ENCODE data around the gene BDKRB1. TPM values are rescaled to one million over a fixed set of nuclear protein-coding genes. Genes with fewer than 3 reads are reported as not detected.
"Not testable (repeated sequence)": the region's sequence is repeated elsewhere in the genome, so short reads cannot be mapped to it uniquely, and the experiment has no call there.

BDKRB1 gene
- total RNA-seq, 2 donors from 2014 or later = not detected

DNA sequence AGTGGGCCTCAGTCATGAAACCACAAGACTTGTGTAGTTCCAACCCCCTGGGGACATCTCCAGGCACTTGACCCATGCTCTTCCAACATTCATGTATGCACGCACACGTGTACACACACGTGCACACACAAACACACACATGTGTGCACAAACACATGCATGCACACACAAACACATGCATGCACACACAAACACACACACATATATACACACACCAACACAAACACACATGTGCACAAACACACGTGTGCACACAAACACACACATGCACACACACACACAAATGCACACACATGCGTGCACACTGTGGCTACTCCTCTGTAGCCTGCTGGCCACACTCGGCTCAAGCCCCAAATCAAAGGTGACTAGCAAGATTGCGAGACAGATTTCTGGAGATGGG is 28.6 kb upstream of the BDKRB1 start:
- DNase-seq (ENCODE audit: low spot score in 2 of 2) (no peak), ATAC-seq (no peak)
- Mint-ChIP-seq H3K9me3 (no peaks in the 10 kb centered on the region), H3K27ac (no peak overlapping the region), H3K36me3 (no peaks in the 10 kb centered on the region)

DNA sequence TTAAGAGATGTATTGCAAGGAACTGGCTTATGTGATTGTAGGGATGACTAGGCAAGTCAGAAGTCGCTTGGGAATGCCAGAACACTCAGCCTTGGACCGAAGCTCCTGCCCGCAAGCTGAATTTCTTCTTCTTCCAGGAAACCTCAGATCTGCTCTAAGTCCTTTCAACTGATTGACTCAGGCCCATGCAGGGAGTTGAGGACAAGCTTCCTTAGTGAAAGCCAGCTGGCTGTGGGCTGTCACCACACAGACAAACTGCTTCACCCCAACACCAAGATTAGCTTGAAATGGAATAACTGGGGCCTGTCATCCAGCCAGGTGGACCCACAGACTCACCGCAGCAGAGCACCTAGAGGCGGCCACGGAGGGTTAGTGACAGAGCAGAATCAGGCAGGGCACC is 26.7 kb upstream of the BDKRB1 start:
- no peaks in the 10 kb centered on the region for H3K36me3 Mint-ChIP-seq
- H3K27ac Mint-ChIP-seq = no peak overlapping the region
- H3K9me3 Mint-ChIP-seq = no peaks in the 10 kb centered on the region
- ATAC-seq = no peak
- no peak for DNase-seq (ENCODE audit: low spot score in 2 of 2)

GRCh38 chr14:96231056-96231455 is 25.0 kb upstream of the BDKRB1 start:
- DNase-seq (ENCODE audit: low spot score in 2 of 2) (no peak), ATAC-seq (no peak)
- Mint-ChIP-seq H3K9me3 (no peaks in the 10 kb centered on the region), H3K36me3 (no peaks in the 10 kb centered on the region), H3K27ac (no peak overlapping the region)

DNA sequence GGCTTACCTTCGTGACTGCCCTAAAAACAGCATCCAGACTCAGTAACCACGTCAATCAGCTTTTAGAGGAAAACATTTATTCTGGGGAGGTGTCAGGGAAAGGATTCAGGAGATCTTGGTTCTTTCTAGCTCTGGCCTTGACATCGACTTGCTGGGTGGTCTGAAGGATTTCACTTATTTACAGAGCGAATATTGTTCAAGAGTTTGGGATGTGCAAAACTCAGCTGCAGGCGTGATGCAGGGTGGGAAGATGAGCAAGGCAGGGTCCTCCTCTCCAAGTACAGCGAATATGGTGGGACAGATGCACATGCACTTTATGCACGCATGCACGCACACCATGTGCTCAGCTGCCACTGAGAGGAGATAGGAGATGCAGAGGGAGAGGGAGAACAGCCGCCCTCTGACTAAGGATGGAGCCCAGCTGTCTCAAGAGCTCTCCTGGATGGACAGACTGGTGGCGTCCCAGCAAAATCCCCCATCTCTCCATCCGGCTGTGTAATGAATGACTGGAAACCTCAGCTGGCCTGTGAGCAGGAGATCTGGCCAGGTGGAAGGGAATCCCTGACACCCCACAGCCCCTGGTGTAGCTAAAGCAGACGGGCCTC is 24.4 kb upstream of the BDKRB1 start:
- Mint-ChIP-seq H3K27ac (no peak overlapping the region), H3K36me3 (no peaks in the 10 kb centered on the region), H3K9me3 (no peaks in the 10 kb centered on the region)
- DNase-seq (ENCODE audit: low spot score in 2 of 2) = no peak
- no peak for ATAC-seq

- H3K36me3 Mint-ChIP-seq = no peaks in the 10 kb centered on the region
- H3K27ac Mint-ChIP-seq = no peak overlapping the region
- ATAC-seq = no peak
- no peak for DNase-seq (ENCODE audit: low spot score in 2 of 2)
- no peaks in the 10 kb centered on the region for H3K9me3 Mint-ChIP-seq
Measured at GRCh38 chr14:96232506-96232905, 23.5 kb upstream of the BDKRB1 start.

GRCh38 chr14:96233661-96234060 is 22.3 kb upstream of the BDKRB1 start:
- ATAC-seq (no peak), DNase-seq (ENCODE audit: low spot score in 2 of 2) (no peak)
- no peak overlapping the region for H3K27ac Mint-ChIP-seq
- no peaks in the 10 kb centered on the region for H3K36me3 Mint-ChIP-seq
- no peaks in the 10 kb centered on the region for H3K9me3 Mint-ChIP-seq

DNA sequence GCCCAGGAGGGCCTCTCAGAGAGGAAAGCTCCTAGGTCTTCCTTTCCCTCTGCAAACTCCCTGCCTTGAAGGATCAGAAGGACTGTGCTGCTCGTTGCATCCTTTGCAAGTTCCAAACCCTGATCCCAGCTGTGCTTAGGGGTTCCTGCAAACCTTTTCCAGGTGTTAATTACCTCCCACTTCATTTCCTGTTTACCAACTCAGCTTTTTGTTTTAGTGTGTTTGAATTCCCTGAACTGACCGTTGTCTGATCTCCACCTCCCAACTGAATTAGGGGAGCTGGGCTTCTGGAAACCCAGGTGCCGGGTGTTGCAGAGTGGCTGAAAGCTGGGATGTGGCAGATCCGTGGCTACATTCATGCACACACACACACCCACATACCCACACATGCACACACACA is 20.6 kb upstream of the BDKRB1 start:
- H3K36me3 Mint-ChIP-seq = no peaks in the 10 kb centered on the region
- no peaks in the 10 kb centered on the region for H3K9me3 Mint-ChIP-seq
- DNase-seq (ENCODE audit: low spot score in 2 of 2) (no peak), ATAC-seq (no peak)
- H3K27ac Mint-ChIP-seq = peak overlapping the region in 1 of 2 donors; percentile 22

- H3K9me3 Mint-ChIP-seq = no peaks in the 10 kb centered on the region
- ATAC-seq = no peak
- H3K27ac Mint-ChIP-seq = no peak overlapping the region
- H3K36me3 Mint-ChIP-seq = no peaks in the 10 kb centered on the region
- no peak for DNase-seq (ENCODE audit: low spot score in 2 of 2)
Measured at GRCh38 chr14:96237641-96238040, 18.4 kb upstream of the BDKRB1 start.

- no peaks in the 10 kb centered on the region for H3K36me3 Mint-ChIP-seq
- DNase-seq (ENCODE audit: low spot score in 2 of 2) = no peak
- peak overlapping the region in 1 of 2 donors; percentile 37 for H3K27ac Mint-ChIP-seq
- no peaks in the 10 kb centered on the region for H3K9me3 Mint-ChIP-seq
- ATAC-seq = no peak
Measured at GRCh38 chr14:96238676-96239265, 17.2 kb upstream of the BDKRB1 start.

- no peak for DNase-seq (ENCODE audit: low spot score in 2 of 2)
- no peak for ATAC-seq
- H3K9me3 Mint-ChIP-seq = no peaks in the 10 kb centered on the region
- no peaks in the 10 kb centered on the region for H3K36me3 Mint-ChIP-seq
- no peak overlapping the region for H3K27ac Mint-ChIP-seq
Measured at GRCh38 chr14:96239711-96240141, 16.3 kb upstream of the BDKRB1 start.

DNA sequence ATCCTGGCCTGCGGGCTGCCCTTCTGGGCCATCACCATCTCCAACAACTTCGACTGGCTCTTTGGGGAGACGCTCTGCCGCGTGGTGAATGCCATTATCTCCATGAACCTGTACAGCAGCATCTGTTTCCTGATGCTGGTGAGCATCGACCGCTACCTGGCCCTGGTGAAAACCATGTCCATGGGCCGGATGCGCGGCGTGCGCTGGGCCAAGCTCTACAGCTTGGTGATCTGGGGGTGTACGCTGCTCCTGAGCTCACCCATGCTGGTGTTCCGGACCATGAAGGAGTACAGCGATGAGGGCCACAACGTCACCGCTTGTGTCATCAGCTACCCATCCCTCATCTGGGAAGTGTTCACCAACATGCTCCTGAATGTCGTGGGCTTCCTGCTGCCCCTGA is 15.4 kb upstream of the BDKRB1 start:
- no peaks in the 10 kb centered on the region for H3K9me3 Mint-ChIP-seq
- no peak overlapping the region for H3K27ac Mint-ChIP-seq
- DNase-seq (ENCODE audit: low spot score in 2 of 2) (no peak), ATAC-seq (no peak)
- no peaks in the 10 kb centered on the region for H3K36me3 Mint-ChIP-seq

DNA sequence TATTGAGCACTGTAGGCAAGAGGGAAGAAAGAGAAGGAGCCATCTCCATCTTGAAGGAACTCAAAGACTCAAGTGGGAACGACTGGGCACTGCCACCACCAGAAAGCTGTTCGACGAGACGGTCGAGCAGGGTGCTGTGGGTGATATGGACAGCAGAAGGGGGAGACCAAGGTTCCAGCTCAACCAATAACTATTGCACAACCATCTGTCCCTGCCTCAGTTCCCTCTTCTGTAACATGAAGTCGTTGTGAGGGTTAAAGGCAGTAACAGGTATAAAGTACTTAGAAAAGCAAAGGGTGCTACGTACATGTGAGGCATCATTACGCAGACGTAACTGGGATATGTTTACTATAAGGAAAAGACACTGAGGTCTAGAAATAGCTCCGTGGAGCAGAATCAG is 13.9 kb upstream of the BDKRB1 start:
- Mint-ChIP-seq H3K36me3 (no peaks in the 10 kb centered on the region), H3K9me3 (no peaks in the 10 kb centered on the region), H3K27ac (peak overlapping the region in 1 of 2 donors; percentile 33)
- ATAC-seq = no peak
- no peak for DNase-seq (ENCODE audit: low spot score in 2 of 2)

- no peak overlapping the region for H3K27ac Mint-ChIP-seq
- H3K9me3 Mint-ChIP-seq = no peaks in the 10 kb centered on the region
- ATAC-seq = no peak
- no peak for DNase-seq (ENCODE audit: low spot score in 2 of 2)
- H3K36me3 Mint-ChIP-seq = no peaks in the 10 kb centered on the region
Measured at GRCh38 chr14:96243785-96244184, 12.2 kb upstream of the BDKRB1 start.

DNA sequence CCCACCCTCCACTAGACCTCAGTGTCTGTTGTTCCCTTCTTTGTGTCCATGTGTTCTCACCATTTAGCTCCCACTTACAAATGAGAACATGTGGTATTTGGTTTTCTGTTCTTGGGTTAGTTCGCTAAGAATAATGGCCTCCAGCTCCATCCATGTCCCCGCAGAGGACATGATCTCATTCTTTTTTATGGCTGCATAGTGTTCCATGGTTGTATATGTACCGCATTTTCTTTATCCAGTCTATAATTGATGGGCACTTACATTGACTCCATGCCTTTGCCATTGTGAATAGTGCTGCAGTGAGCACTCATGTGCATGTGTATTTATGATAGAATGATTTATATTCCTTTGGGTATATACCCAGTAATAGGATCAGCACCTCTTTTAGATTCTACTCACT is 10.9 kb upstream of the BDKRB1 start:
- ATAC-seq; H3K9me3 Mint-ChIP-seq; DNase-seq (ENCODE audit: low spot score in 2 of 2); H3K27ac Mint-ChIP-seq; H3K36me3 Mint-ChIP-seq: not testable (repeated sequence)

DNA sequence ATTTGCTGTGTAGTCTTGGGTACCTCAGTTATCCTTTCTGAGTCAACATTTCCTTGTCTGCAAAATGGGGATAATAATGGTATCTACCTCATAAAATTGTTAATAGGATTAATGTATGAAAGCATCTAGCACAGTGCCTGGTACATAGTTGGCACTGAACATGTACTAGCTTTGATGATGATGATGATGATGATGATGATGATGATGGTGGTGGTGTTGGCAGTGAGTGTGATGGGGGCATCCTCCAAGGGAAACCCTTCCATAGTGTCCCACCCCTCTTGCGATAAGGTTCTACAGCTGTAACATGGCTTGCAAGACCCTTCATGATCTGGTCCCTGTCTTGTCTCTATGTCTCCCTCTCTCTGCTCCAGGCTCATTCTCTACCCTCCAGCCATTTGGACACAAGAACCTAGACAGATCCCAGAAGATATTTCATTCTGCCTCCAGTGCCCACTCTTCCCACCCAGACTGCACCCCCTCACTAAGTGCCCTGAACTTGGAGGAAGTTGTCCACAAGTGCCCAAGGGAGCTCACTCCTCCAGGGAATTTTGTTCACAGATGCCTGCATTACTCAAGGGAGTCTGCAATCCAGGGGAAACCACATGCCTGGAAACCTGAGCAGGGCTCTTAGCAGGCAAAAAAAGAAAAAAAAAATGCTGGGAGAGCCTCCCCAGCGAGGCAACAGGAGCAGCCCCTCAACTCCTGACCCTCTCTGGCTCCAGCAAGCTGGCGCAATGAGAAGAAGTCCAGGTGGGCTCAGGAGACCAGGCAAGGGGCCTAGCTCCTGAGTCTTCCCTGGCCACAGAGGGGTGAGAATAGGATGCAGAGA is 10.1 kb upstream of the BDKRB1 start:
- H3K36me3 Mint-ChIP-seq = no peaks in the 10 kb centered on the region

DNA sequence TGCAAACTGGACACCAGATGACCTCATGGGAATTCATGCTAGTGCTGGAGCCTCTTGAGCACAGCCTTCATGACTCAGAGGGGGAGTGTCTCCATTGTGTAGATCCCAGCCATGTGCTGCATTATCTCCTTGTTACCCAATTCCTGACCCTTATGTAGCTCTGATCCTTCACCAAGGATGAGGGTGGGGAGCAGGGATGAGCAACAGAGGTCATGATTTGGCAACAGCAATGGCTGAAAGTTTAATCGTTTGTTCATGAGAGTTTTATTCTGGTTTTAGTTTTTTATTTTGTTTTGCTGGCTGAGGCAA is 9.5 kb upstream of the BDKRB1 start:
- Mint-ChIP-seq H3K27ac (no peak overlapping the region), H3K36me3 (no peaks in the 10 kb centered on the region), H3K9me3 (no peaks in the 10 kb centered on the region)
- DNase-seq (ENCODE audit: low spot score in 2 of 2) (no peak), ATAC-seq (no peak)

More for the DNA sequence above, 10.1 kb upstream of the BDKRB1 start:
- ATAC-seq (no peak), DNase-seq (ENCODE audit: low spot score in 2 of 2) (no peak)
- no peaks in the 10 kb centered on the region for H3K9me3 Mint-ChIP-seq
- no peak overlapping the region for H3K27ac Mint-ChIP-seq

DNA sequence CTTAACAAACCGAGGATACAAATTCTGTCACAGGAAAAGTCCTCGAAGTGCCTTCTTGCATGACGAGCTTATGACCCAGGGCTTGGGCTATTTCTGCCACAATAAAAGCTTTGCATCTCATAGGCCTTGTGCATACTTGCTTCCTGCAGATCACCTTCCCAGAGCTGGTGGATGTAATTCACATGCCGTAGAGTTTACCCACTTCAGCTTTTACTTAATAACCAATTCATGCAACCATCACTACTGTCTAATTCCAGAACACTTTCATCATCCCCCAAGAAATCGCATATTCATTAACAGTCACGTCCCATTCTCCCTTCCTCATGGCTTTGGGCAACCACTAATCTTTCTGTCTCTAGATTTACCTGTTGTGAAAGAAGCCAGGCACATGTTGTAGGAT is 9.0 kb upstream of the BDKRB1 start:
- DNase-seq (ENCODE audit: low spot score in 2 of 2) (no peak), ATAC-seq (no peak)
- Mint-ChIP-seq H3K36me3 (no peaks in the 10 kb centered on the region), H3K9me3 (no peaks in the 10 kb centered on the region), H3K27ac (no peak overlapping the region)

DNA sequence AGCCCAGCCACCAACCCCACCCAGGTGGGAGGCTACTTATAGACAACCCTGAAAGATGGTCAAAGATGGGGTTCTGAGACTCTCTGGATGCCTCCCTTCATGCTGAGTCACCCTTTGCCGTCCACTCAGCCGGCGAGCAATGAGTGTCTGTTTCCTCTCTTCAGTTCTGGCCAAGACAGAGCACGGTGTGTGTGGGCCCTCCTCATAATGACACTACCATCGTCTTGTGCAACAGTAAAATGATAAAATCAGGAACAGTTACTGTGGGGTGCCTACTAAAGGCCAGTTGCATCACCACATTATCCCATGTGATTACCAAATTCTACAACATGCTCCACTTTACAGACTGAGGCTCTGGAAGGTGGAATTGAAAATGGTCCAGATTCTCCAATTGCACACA is 7.0 kb upstream of the BDKRB1 start:
- H3K27ac Mint-ChIP-seq = no peak overlapping the region
- no peaks in the 10 kb centered on the region for H3K9me3 Mint-ChIP-seq
- H3K36me3 Mint-ChIP-seq = no peaks in the 10 kb centered on the region
- DNase-seq (ENCODE audit: low spot score in 2 of 2) = no peak
- ATAC-seq = no peak

Data from activated naive CD4-positive, alpha-beta T cell treated with anti-CD3 and anti-CD28 coated beads, Interleukin-2, amount 50 U/mL, for 72 hours (primary cell).